Endometrial microvascular endothelial cells (primary cell): Measurements from ENCODE around the gene GRAPL. TPM values are rescaled to one million over a fixed set of nuclear protein-coding genes. Genes with fewer than 3 reads are reported as not detected.
"Not testable (repeated sequence)": the region's sequence is repeated elsewhere in the genome, so short reads cannot be mapped to it uniquely, and the experiment has no call there.

ENCODE experiments used
- in situ Hi-C: cut with HindIII; loops from 2 replicates; pipeline ENCODE4 v1.10.0; 2017; ENCODE audit warnings: low sequenced_read_pairs, low pct_unique_long_range_greater_than_20kb; ENCODE audit errors: inconsistent ontology term
- total RNA-seq: library from RNA; depleted of rRNA; stranded (reverse); fragments of >200 nt; gene quantifications from one replicate; pipeline ENCODE4 v1.2.3, GENCODE V29; 2015; ENCODE audit errors: inconsistent ontology term

Gene GRAPL
- total RNA-seq, 1 donor from 2014 or later, result 3.5 TPM

GRCh38 chr17:19135391-19135790 lies 8.0 kb downstream of the GRAPL start:
- in situ Hi-C loops, result not testable (repeated sequence)

GRCh38 chr17:19136138-19136537 lies 8.7 kb downstream of the GRAPL start:
- in situ Hi-C loops, result not testable (repeated sequence)

GRCh38 chr17:19136605-19137004 lies 9.2 kb downstream of the GRAPL start:
- in situ Hi-C loops, result not testable (repeated sequence)

GRCh38 chr17:19137959-19138358 lies 10.6 kb downstream of the GRAPL start:
- in situ Hi-C loops, result not testable (repeated sequence)

GRCh38 chr17:19141366-19142155 lies 14.2 kb downstream of the GRAPL start:
- in situ Hi-C loops, result not testable (repeated sequence)

DNA sequence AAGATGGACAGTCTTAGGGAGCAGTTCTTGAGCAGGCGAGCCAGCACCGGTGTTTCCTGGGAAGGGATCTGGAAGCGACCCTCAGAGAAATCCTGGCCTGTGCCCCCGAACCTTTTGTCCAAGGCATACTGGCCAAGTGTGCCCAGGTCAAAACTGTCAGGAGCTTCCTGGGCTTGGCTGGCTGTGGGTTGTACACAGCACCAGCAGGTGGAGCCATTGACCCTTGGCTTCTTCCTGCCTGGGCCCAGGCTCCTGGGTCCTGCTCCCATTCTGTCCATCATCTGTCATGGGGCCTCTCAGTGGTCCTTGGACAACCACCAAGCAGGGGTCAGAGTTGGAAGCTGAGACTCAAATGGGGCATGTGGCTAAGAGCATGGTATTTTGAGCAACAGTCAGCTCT lies 15.0 kb downstream of the GRAPL start:
- in situ Hi-C loops, result not testable (repeated sequence)

GRCh38 chr17:19143097-19143777 lies 15.8 kb downstream of the GRAPL start:
- in situ Hi-C loops, result not testable (repeated sequence)

- in situ Hi-C loops, result not testable (repeated sequence)
Measured at GRCh38 chr17:19144373-19144772, 17.0 kb downstream of the GRAPL start.

- in situ Hi-C loops, result not testable (repeated sequence)
Measured at GRCh38 chr17:19145471-19145870, 18.1 kb downstream of the GRAPL start.

- in situ Hi-C loops, result not testable (repeated sequence)
Measured at GRCh38 chr17:19150678-19151615, 23.6 kb downstream of the GRAPL start.

DNA sequence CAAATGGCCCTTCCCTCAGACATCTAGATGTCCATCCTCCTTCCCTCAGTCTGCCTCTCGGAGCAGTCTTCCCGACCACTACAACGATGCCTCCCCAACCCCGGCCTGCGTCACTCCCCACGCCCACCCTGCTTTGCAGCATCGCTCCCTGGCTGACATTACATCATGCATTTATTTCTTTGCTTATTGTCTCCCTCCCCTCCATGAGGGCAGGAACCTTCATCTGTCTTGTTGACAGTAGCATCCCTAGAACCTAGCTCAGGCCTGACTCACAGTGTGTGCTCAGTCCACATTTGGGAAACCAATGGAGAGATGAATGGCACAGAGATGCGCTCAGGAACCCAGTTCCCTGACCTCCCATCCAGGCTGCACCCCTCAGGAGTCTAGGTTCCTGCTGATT lies 30.2 kb downstream of the GRAPL start:
- in situ Hi-C loops, result not testable (repeated sequence)

DNA sequence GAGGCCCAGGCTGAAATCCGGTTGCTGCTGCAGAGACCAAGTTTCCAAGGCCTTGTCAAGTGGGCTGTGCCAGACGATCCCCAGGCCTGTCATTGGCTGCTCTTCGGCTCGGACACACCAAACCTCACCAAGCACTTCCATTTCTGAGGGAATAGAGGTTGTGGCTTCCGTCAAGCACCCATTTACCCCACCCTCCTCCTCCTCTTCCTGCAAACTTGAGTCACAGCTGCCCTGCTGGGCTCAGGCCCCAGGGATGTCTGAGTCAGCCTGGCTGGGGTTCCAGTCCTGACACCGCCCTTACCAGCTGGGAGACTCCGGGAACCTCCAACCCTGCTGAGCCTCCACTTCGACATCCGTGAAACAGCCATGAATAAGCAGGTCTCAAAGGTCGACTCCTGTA lies 31.1 kb downstream of the GRAPL start:
- in situ Hi-C loops, result not testable (repeated sequence)

DNA sequence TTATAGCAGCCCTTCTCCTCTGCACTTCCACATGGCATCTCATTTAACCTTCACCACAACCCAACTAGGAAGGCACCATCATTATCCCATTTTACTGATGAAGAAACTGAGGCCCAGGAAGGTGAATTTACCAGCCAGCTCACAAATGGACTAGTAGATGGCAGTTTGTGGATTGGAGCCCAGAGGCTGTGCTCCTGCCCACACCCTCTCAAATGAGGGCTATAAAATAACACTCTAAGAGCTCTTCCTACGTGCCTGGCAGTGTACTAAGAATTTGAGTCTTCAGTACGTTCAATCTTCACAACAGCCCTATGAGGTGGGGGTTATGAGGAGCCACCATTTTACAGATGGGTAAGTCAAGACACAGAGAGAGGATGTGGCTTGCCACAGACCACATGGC lies 31.5 kb downstream of the GRAPL start:
- in situ Hi-C loops, result not testable (repeated sequence)

- in situ Hi-C loops, result not testable (repeated sequence)
Measured at GRCh38 chr17:19161308-19162107, 34.1 kb downstream of the GRAPL start.

GRCh38 chr17:19162384-19163216 lies 35.2 kb downstream of the GRAPL start:
- in situ Hi-C loops, result not testable (repeated sequence)

DNA sequence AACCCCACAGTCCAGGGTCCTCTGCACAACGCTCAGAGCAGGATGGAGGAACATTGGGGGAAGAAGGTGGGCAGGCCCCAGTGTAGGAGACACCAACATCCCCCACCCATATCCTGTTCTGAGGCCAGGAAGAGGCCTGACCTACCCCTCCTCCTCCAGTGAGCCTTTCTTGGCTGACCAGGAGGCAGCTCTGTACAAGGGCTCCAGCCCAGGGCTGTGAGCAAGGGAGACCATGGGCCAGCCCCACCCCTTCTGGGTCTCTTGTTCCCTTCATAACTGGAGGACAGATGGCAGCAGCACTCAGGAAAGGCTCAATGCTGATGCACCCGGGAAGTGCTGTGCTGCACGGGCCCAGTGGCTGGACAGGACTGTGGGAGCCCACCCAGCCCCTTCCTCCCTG lies 47.0 kb downstream of the GRAPL start:
- in situ Hi-C loops, result not testable (repeated sequence)

GRCh38 chr17:19175410-19175809 lies 48.0 kb downstream of the GRAPL start:
- in situ Hi-C loops, result not testable (repeated sequence)
